ENCODE results near the gene PDLIM5.

GRCh38 chr4:94525993-94526728 lies 74.4 kb downstream of the PDLIM5 start:
- TF ChIP-seq TAF1 (IDR thresholded peaks at IDR 0.05; ENCODE audit: low read depth) (no peak), CEBPB (IDR thresholded peaks at IDR 0.05) (no peak), EGR1 (IDR thresholded peaks at IDR 0.05) (no peak), RAD21 (IDR thresholded peaks at IDR 0.05; ENCODE audit: low read depth) (no peak), YY1 (IDR thresholded peaks at IDR 0.05; ENCODE audit: low read depth) (no peak), MAX (IDR thresholded peaks at IDR 0.05) (no peak), EP300 (IDR thresholded peaks at IDR 0.05; ENCODE audit: borderline replicate concordance) (no peak), ZBTB7A (IDR thresholded peaks at IDR 0.05; ENCODE audit: low read depth) (no peak), FOXM1 (IDR thresholded peaks at IDR 0.05; ENCODE audit: borderline replicate concordance, low read depth) (no peak), CREB1 (IDR thresholded peaks at IDR 0.05; ENCODE audit: low read depth) (no peak), REST (IDR thresholded peaks at IDR 0.05; ENCODE audit: low read depth) (no peak), TCF12 (IDR thresholded peaks at IDR 0.05; ENCODE audit: low read depth) (no peak)
